Fibroblast of peridontal ligament (primary cell): ENCODE results near the gene SLC8A2.
A peak's percentile ranks its signal among the peaks of the same experiment; 100 is the strongest.

Experiments used
- DNase-seq: peaks from one replicate; pipeline ENCODE4 v3.0.0-alpha.2; 2010; ENCODE audit errors: extremely low read depth

The SLC8A2 gene

GRCh38 chr19:47464675-47465419 lies 6.8 kb downstream of the SLC8A2 start:
- no peak for DNase-seq

- DNase-seq = no peak
These were observed 9.8 kb downstream of the SLC8A2 start for GRCh38 chr19:47461876-47462275.

DNA sequence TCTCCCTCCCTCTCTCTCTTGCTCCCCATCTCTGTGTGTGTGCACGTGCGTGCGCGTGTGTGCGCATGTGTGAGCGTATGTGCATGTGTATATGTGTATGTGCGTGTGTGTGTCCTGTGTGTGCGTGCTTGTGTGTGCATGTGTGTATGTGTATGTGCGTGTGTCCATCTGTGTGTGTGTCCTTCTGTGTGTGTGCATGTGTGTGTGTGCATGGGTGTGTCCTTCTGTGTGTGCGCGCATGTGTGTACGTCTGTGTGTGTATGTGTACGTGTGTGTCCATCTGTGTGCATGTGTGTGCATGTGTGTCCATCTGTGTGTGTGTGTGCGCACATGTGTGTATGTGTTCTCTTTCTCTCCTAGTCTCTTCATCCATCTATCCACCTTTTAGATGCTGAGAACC lies 12.2 kb downstream of the SLC8A2 start:
- no peak for DNase-seq

GRCh38 chr19:47458672-47459071 lies 13.0 kb downstream of the SLC8A2 start:
- DNase-seq = no peak

- DNase-seq = no peak
These were observed 14.8 kb downstream of the SLC8A2 start for GRCh38 chr19:47456721-47457474.

DNA sequence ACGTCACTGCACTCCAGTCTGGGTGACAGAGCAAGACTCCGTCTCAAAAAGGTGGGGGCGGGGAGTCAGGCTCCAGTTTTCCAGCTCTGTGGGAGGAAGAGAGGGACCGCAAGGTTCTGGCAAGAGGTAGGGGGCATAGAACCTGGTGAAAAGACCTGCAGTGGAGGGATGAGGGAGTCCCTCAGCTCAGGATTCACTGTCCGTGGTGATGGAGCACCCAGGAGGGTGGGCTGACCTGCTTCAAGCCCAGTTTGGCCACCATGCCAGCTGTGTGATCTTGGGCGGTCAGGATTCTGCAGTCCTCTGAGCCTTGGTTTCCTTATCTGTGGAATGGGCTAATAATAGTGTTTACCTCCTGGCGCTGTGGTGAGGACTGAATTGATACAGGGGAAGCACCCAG lies 21.2 kb downstream of the SLC8A2 start:
- DNase-seq = no peak

DNA sequence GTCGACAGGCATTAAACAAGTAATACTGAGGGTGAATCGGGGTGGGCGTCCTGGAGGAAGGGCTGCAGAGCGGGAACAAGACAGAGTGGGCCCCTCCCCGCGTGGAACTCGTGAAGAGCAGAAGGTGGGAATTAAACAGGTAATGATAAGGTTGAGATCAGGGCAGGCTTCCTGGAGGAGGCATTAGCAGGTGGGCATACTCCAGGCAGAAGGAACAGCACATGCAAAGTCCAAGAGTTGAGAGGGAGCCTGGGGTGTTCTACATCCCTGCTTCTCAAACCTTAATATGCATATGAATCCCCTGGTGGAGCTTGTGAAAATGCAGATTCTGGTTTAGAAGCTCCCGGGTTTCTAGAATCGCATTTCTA lies 23.3 kb downstream of the SLC8A2 start:
- no peak for DNase-seq

DNA sequence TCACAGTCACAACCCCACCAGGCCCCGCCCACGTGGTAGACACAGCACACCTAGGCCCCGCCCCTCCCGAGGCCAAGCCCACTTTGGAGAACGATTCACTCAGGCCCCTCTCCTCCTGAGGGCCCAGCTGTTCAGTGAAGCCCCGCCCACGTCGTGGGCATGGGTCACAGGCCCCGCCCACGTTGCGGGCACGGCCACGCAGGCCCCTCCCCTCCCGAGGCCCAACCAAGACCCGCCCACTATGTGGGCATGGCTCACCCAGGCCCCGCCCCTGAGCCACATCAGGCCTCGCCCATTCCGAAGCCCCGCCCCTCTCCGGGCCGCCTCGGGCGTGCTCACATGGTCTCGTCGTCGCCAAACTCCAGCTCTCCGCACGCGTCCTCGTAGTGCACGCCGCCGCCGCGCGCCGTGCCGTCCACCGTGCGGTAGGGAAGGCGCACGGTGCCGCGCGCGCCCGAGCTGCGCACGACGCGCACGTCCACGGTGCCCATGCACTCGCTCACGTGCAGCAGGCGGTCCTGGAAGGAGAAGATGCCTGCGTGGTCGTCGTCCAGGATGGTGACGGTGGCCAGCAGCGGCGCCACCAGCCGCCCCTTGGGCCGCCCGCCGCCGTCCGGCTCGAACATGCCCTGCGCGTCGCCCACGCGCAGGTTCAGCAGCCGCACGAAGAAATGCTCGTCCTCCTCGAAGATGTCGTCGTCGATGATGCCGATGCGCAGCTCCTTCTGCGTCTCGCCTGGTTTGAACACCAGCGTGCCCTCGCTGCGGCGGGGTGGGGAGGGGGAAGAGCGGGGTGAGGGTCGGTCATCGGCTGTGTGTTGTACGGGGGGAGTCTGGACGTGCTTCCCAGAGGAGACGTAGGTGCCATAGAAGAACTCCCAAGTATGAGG lies 24.0 kb downstream of the SLC8A2 start:
- no peak for DNase-seq

- no peak for DNase-seq
These were observed 24.9 kb downstream of the SLC8A2 start for GRCh38 chr19:47446534-47447469.

DNA sequence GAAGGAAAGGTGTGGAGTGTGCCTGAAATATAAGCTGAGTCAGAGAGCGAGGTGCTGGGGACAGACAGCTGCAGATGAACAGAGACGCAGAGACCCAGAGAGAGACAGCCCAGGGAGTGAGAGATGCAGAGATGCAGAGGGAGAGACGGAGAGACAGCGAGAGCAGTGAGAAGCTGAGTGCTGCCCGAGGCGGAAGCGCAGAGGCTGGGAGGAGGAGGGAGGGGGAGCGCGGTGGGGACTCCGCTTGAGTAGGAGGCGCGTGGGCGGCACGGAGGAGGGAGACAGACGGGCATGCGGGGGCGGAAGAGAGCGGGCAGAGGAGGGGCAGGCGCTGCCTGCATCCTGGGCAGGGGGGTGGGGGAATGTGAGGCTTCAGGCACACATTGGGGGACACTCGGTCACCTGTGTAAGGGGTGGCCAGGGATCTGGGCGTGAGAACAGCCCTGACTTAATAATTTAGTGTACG lies 25.7 kb downstream of the SLC8A2 start:
- DNase-seq = no peak

DNA sequence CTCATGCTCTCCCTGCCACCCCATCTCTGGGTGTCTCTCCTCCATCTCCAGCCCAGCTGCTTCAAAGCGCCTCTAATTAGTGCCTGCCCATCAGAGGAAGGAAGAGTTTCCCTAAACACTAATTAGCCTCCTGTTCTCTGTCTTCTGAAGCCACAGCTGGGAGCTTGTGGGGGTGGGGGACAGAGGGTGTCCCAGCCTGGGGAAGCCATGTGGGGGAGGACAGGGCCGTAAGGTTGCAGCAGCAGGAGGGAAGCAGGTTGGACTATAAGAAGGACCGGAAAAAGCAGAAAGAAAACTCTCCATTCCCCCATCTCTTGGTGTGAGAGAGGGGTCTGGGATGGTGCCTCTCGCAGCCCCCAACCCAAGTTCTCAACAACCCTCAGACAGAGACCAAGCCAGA lies 26.2 kb downstream of the SLC8A2 start:
- no peak for DNase-seq

GRCh38 chr19:47444388-47444821 lies 27.3 kb downstream of the SLC8A2 start:
- DNase-seq = no peak

DNA sequence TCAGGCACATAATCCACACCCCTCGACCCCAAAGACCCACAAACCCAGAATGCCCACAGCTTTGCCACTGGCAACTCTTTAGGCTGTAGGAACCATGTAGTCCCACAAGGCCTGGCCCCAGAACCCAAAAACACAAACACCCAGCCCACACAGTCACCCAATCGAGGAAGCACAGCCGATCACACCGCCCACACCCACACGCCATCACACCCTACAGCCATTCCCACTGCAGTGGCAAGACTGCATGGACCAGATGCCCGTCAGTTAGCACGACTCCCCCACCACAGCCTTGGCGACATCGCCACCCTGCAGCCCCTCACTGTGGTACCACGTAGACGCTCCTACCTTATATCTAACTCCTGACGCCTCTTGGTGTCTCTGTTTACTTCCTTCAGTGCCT lies 28.4 kb downstream of the SLC8A2 start:
- DNase-seq = no peak

- DNase-seq = no peak
These were observed 32.9 kb downstream of the SLC8A2 start for GRCh38 chr19:47438793-47439220.

GRCh38 chr19:47437500-47437899 lies 34.2 kb downstream of the SLC8A2 start:
- no peak for DNase-seq

GRCh38 chr19:47436712-47437401 lies 34.8 kb downstream of the SLC8A2 start:
- DNase-seq = peak; percentile 58

GRCh38 chr19:47435883-47436417 lies 35.7 kb downstream of the SLC8A2 start:
- DNase-seq = no peak

- DNase-seq = no peak
These were observed 36.5 kb downstream of the SLC8A2 start for GRCh38 chr19:47435196-47435595.

- no peak for DNase-seq
These were observed 37.6 kb downstream of the SLC8A2 start for GRCh38 chr19:47434088-47434487.

DNA sequence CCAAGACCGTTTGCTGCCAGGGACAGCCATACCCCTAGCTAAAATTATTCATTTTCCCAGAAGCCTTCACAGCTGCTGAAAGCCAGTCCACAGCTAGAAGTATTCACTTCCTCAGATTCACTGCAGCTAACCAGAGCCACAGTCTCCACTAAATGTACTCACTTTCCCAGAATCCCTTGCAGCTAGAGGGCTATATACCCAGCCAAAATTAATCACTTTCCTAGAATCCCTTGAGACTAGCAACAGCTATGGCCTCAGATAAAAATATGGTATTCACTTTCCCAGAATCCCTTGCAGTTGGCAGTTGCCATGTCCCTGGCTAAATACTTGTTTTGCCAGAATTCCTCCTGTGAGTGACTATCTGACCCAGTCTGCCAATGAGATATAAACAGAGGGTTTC lies 38.6 kb downstream of the SLC8A2 start:
- peak; percentile 72 for DNase-seq
